ENCODE measurements around the gene SRSF3. TPM values are rescaled to one million over a fixed set of nuclear protein-coding genes. Genes with fewer than 3 reads are reported as not detected.

Gene SRSF3
- total and polyA plus RNA-seq, 9 of the 15 experiments (the other 6 are each of a cell fraction or from before 2014, with no cell fraction given), result 337 to 1,200 (median 518) TPM

GRCh38 chr6:36623547-36624459, 29.6 kb downstream of the SRSF3 start (continued):
- TF ChIP-seq HDAC8 (tag; IDR thresholded peaks at IDR 0.05) (no peak), ELK1 (CRISPR knock-in tag; IDR thresholded peaks at IDR 0.05) (no peak), SIRT6 (IDR thresholded peaks at IDR 0.05; ENCODE audit: low read depth, low read length) (no peak), GMEB1 (CRISPR knock-in tag; IDR thresholded peaks at IDR 0.05) (no peak), POU5F1 (IDR thresholded peaks at IDR 0.05; ENCODE audit: borderline replicate concordance, low read depth, low read length, partially characterized antibody) (no peak), HOXB6 (CRISPR knock-in tag; IDR thresholded peaks at IDR 0.05; ENCODE audit: borderline replicate concordance) (no peak), ZNF408 (CRISPR knock-in tag; IDR thresholded peaks at IDR 0.05; ENCODE audit: low read depth) (no peak), LEF1 (IDR thresholded peaks at IDR 0.05) (no peak), GTF2A2 (tag; IDR thresholded peaks at IDR 0.05) (no peak), FOXA3 (CRISPR knock-in tag; conservative IDR thresholded peaks at IDR 0.05 in 1 of 2, IDR thresholded peaks at IDR 0.05 in 1 of 2) (no peak), ATF3 (IDR thresholded peaks at IDR 0.05) (peak; percentile 11; the same call in 1 of the 2 replicates), ATF3 (CRISPR knock-in tag; conservative IDR thresholded peaks at IDR 0.05) (no peak), KLF1 (tag; IDR thresholded peaks at IDR 0.05) (no peak), POLR2AphosphoS2 (IDR thresholded peaks at IDR 0.05; ENCODE audit: low read length) (no peak), FOSL1 (tag; conservative IDR thresholded peaks at IDR 0.05) (peak; percentile 52)
